Activated T-cell treated with anti-CD3 and anti-CD28 coated beads for 48 hours (primary cell): ENCODE results near the gene TRIOBP.
A peak's percentile ranks its signal among the peaks of the same experiment; 100 is the strongest.

Experiments used
- DNase-seq: peaks from one replicate; pipeline ENCODE4 v3.0.0-alpha.2; 2020; ENCODE audit warnings: low read depth

TRIOBP gene

DNA sequence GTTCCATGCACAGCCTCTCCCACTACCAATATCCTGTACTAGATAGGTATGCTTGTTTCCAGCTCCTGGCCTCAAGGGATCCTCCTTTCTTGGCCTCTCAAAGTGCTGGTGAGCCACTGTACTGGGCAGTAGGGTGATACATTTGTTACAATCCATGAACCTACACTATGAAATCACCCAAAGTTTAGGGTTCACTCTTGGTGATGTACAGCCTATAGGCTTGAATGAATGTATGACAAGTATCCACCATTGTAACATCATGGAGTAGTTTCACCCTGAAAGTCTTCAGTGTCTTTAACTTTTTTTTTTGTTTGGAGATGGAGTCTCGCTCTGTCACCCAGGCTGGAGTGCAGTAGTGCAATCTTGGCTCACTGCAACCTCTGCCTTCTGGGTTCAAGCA, 31.8 kb downstream of the TRIOBP start:
- DNase-seq, result no peak

DNA sequence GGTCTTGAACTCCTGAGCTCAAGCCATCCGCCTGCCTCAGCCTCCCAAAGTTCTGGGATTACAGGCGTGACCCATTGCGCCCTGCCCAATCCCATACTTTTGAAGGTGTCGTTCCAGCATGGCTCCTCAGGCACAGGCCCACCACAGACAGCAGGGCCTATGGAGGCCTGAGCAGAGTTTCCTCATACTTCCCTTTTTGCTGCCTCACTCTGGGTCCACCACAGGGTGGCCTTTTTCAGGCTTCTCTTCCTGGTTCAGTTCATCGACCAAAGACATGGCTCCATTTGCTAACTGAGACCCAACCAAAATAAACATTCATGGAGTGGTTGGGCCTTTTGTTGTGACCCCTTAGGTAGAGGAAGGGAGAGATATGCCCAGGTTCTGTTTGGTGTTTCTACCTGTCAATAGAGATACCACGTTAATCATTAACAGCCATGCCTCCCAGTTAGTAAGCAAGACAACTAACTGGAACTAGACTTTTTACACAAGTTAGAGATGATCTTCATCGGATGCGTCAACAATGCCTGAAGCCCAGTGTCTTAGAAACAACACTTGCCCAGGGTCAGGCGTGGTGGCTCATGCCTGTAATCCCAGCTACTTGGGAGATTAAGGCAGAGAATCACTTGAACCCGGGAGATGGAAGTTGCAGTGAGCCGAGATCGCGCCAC, 35.1 kb downstream of the TRIOBP start:
- no peak for DNase-seq

GRCh38 chr22:37732699-37733607, 36.1 kb downstream of the TRIOBP start:
- no peak for DNase-seq

GRCh38 chr22:37733625-37734401, 37.0 kb downstream of the TRIOBP start:
- DNase-seq, result no peak

- no peak for DNase-seq
These were observed 37.5 kb downstream of the TRIOBP start for GRCh38 chr22:37734402-37734700.

- DNase-seq, result no peak
These were observed 38.2 kb downstream of the TRIOBP start for GRCh38 chr22:37734964-37735451.

GRCh38 chr22:37739035-37739434, 42.2 kb downstream of the TRIOBP start:
- no peak for DNase-seq

DNA sequence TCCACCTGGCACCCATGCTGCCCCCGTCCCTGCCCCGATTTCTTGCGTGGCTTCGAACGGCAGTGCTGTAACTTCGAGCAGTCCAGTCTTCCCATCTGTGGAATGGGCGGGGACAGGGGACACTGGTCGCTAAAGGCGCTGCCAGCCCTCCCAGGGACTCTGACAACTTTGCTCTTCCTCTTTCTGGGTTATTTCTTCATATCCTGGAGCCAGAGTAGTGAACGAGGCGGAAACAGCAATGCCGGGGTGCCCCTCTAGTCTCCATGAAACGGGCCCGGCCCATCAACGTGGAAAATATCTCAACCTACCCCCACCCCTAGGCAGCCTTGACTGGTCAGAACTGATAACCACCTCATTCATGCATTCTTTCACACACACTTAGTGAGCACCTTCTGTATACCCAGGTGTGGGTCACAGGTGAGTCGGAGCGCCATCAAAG, 42.8 kb downstream of the TRIOBP start:
- no peak for DNase-seq

GRCh38 chr22:37740455-37741311, 43.8 kb downstream of the TRIOBP start:
- DNase-seq, result no peak

DNA sequence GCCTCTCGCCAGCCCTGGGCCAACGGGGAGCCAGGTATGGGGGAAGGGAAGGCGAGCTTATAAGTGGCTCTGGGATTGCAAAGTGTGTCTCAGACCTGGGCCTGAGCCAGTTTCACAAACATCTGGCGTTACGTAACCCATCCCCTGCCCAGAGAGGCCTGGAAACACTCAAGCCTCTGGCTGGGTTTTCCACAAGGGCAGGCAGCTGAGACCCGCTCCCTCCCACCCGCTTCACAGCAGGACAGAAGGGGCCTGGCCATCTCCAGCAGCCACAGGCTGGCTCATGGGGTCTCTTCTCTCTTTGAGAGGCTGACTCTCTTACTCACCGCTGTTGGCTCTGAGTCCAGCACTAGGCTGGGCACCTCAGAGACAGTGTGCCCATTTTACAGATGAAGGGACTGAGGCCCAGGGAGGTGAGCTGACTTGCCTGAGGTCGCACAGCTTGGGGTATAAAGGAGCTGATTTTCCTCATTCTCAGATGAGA, 44.5 kb downstream of the TRIOBP start:
- DNase-seq, result no peak

DNA sequence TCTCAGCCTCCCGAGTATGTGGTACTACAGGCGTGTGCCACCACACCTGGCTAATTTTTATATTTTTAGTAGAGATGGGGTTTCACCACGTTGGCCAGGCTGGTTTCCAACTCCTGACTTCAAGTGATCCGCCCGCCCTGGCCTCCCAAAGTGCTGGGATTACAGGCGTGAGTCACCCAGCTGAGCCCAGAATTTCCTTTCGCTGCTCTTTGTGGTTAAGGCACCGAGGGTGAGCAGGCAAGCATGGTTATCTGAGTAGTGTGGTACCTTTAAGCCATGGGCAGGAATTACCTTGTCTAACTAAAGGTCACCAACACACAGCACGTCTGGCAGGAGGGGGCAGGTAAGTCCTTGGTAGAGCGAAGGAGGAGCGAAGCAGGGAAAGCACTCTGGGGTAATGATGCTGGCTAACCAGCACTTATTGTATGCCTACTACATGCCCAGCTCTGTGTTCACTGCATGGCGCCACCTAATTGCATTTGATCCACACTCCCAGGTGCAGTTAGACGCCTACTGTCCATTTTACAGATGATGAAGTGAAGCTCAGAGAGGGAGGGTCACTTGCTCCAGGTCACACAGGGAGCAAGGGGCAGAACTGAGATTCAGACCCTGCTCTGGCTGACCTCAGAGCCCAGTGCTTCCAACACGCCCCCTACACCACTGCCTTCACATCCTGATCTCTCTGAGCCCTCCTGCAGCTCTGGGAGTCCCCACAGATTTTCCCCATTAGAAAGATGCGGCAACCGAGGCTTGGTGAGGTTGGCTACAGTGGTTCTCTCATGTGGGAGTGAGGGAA, 45.7 kb downstream of the TRIOBP start:
- DNase-seq, result no peak

DNA sequence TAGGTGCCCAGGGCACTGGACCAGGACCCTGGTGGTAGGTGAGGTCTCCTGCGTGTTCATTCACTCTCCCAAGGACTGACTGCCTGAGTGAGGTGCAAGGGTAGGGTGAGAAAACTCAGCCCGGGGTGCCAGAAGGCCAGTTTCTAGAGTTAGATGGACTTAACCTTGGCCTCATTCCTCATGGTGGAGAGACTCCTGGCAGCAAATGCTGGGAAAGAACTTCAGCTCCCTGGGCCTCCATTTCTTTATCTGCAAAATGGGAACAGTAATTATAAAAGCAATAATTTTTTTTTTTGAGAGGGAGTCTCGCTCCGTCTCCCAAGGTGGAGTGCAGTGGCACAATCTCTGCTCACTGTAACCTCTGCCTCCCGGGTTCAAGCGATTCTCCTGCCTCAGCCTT, 47.7 kb downstream of the TRIOBP start:
- no peak for DNase-seq

DNA sequence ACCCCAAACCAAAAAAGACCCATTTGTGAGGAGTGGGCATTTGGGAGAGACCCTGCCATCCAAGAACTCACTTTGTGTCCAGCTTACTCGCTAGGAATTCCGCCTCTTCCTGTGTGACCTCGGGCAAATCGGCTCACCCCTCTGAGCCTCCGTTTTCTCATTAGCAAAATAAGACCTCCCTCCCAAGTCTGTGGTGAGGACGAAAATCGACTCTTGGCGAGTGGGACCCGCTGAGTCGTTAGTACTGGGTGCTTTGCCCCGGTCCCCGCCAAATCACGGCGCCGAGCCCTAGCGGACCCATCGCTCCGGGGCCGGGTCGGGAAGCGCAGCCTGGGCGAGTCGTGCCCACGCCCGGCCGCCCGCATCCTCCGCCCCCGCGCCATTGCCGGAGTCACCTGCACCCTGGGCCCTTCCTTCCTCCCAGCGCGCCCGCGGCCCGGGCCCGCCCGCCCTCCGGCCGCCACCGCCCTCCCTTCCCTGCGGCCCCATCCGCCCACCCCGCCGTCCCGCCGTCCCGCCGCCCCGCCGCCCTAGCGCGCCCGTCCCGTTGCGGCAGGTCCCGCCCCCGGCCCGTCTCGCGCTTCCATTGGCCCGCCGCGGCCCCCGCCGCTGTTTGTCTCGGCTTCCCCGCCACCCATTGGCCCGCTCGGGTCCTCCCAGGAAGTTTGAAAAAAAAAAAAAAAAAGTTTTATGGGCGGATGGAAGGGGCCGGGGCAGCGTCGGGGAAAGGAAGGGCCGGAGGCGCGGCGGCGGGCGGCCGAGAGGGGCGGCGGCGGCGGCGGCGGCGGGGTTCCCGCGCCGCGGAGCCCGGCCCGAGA, 48.9 kb downstream of the TRIOBP start:
- DNase-seq, result peak; percentile 92

DNA sequence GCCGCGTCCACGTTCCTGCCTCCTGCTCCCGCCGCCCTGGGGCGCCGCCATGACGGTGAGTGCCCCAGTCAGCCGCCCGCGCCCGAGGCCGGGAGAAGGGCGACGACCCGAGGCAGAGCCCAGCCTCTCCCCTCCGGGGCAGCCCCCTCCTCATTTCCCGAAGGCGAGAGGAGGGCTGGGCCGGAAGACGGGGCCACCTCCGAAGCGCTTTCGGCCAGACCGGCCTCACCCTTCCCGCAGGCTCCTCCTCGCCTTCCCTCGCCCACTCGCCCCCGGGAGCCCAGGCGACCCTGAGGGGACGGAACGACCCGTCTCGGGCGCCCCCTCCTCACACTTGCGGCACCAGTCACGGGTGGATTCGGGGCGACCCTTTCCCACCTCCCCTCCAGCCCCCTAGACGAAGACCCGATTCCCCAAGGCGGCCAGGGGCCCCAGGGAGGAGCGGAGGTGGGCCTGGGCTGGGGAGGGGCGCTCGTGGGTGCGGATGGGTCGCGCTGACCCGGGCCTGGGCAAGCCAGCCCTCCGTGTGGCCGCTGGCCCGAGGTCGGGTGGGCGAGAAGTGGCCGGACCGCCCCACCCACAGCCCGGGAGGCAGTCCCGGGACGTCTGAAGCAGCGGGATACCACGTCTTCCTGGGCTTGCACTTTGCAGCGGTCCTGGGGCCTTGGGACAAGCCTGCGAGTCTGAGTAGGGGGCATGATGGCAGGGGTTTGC, 49.7 kb downstream of the TRIOBP start:
- peak; percentile 33 for DNase-seq

DNA sequence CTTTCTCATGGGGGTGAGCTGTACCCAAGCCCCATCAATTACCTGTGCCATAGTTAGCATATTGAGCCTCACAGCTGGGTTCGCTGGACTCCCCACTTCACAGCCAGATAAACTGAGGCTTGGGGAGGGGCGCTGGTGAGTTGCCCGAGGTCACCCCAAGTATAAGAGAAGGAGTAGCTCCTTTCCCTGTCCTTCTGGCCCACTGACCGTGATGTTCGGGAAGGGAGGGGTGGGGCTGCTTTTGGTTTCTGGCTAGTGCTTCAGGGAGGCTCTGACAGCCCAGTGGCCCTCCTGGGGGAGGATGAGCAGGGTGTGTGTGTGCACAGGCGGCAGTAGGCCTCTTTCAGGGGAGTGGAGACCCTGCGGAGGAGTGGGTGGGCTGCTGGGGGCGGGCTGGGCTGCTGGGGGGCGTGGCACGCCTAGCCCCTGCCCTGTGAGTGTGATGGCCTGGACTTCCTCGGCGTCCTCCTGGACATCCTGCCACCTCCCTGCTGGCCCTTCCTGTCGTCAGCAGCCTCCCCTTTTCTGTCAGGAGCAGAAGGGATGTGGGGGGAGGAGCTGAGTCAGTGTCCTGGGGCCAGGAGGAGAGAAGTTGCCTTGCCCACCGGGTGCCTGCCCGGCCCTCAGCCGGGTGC, 50.3 kb downstream of the TRIOBP start:
- no peak for DNase-seq

GRCh38 chr22:37747715-37748100, 50.9 kb downstream of the TRIOBP start:
- no peak for DNase-seq

- no peak for DNase-seq
These were observed 51.8 kb downstream of the TRIOBP start for GRCh38 chr22:37748659-37749058.

- DNase-seq, result no peak
These were observed 52.4 kb downstream of the TRIOBP start for GRCh38 chr22:37749226-37749625.
